A673 (cell line): ENCODE data around the gene TBPL1. TPM values are rescaled to one million over a fixed set of nuclear protein-coding genes. Genes with fewer than 3 reads are reported as not detected.
A peak's percentile ranks its signal among the peaks of the same experiment; 100 is the strongest.

Experiments
- BruUV-seq: library from RNA; stranded (reverse); fragments of 400-500 nt; replicated peaks from 2 replicates; lab custom pipeline; 2021; lab: Mats Ljungman, UMichigan
- CTCF ChIA-PET: fragments of 300-600 bp; sonication (Branson Sonifier 250); formaldehyde crosslinking; loops from one replicate; lab custom pipeline; 2022; ENCODE audit warnings: antibody characterized with exemption; lab: Charles Lee
- POLR2A ChIA-PET: fragments of 300-600 bp; sonication (Branson Sonifier 250); formaldehyde crosslinking; loops from one replicate; lab custom pipeline; 2022; ENCODE audit warnings: antibody characterized with exemption; ENCODE audit not compliant: low non-redundant PET; lab: Charles Lee
- DNase-seq: peaks from one replicate; pipeline ENCODE4 v3.0.0-alpha.2; 2015; ENCODE audit warnings: low spot score
- H3K27ac ChIP-seq: fragments of 200-600 bp; sonication (generic); 2 replicates; pipeline ENCODE4 v1.5.1; 2016; ENCODE audit warnings: mixed run types, low read depth, mild to moderate bottlenecking, mixed read lengths, antibody characterized with exemption, low read length; ENCODE audit not compliant: poor library complexity, severe bottlenecking
- H3K27me3 ChIP-seq: fragments of 200-600 bp; sonication (generic); replicated peaks from 2 replicates; pipeline ENCODE4 v1.6.1; 2017; ENCODE audit warnings: mixed run types, low read depth, mild to moderate bottlenecking, mixed read lengths, antibody characterized with exemption, low read length; ENCODE audit not compliant: insufficient read depth, poor library complexity
- H3K36me3 ChIP-seq: fragments of 200-600 bp; sonication (generic); 2 replicates; pipeline ENCODE4 v1.6.1; 2016; ENCODE audit warnings: mixed run types, mild to moderate bottlenecking, mixed read lengths, antibody characterized with exemption, low read length; ENCODE audit not compliant: insufficient read depth, poor library complexity, severe bottlenecking
- H3K4me1 ChIP-seq: fragments of 200-600 bp; sonication (generic); 2 replicates; pipeline ENCODE4 v1.6.1; 2017; ENCODE audit warnings: mixed run types, mild to moderate bottlenecking, mixed read lengths, antibody characterized with exemption, low read length; ENCODE audit not compliant: insufficient read depth, poor library complexity, severe bottlenecking
- H3K4me3 ChIP-seq: fragments of 200-600 bp; sonication (generic); 2 replicates; pipeline ENCODE4 v1.5.1; 2016; ENCODE audit warnings: low read depth, mixed run types, mild to moderate bottlenecking, mixed read lengths, low read length; ENCODE audit not compliant: poor library complexity, severe bottlenecking
- H3K9me3 ChIP-seq: fragments of 200-600 bp; sonication (generic); 2 replicates; pipeline ENCODE4 v1.6.1; 2016; ENCODE audit warnings: mixed run types, low read depth, mild to moderate bottlenecking, mixed read lengths, antibody characterized with exemption, low read length; ENCODE audit not compliant: poor library complexity, severe bottlenecking
- CTCF ChIP-seq: fragments of 300-800, 200-600 bp; sonication (generic); conservative IDR thresholded peaks from 2 replicates; pipeline ENCODE4 v1.5.1; 2017; ENCODE audit warnings: low read depth, mild to moderate bottlenecking, antibody characterized with exemption, low read length, moderate library complexity, mixed read lengths
- EZH2 ChIP-seq: fragments of 200-600 bp; sonication (generic); IDR thresholded peaks from 2 replicates; pipeline ENCODE4 v1.6.1; 2017; ENCODE audit warnings: borderline replicate concordance, low read depth, mild to moderate bottlenecking, mixed read lengths, antibody characterized with exemption, low read length; ENCODE audit not compliant: poor library complexity, severe bottlenecking
- intact Hi-C: fragments of 100-400 bp; cut with micrococcal nuclease; formaldehyde crosslinking; loops from one replicate; pipeline ENCODE4 v1.10.0; 2022; ENCODE audit not compliant: unreplicated experiment
- total RNA-seq: library from RNA; stranded (reverse); gene quantifications from 2 replicates; pipeline ENCODE4 v1.2.3, GENCODE V29; 2021

The TBPL1 gene
- total RNA-seq, 1 experiment from 2014 or later: 46.3 TPM

GRCh38 chr6:133980168-133980567, 27.1 kb downstream of the TBPL1 start:
- ChIA-PET CTCF (no interaction called here), POLR2A (no interaction called here)
- Histone ChIP-seq H3K4me3 (no peak overlapping the region), H3K36me3 (peaks cover 10% of the 10 kb centered on the region), H3K4me1 (no peaks in the 10 kb centered on the region), H3K27ac (no peak overlapping the region), H3K9me3 (no peaks in the 10 kb centered on the region), H3K27me3 (no peaks in the 10 kb centered on the region)
- TF ChIP-seq CTCF (no peak), EZH2 (no peak)
- DNase-seq: no peak
- no TSS peak for BruUV-seq
- intact Hi-C loops: no loop called here

- intact Hi-C loops: no loop called here
- Histone ChIP-seq H3K9me3 (no peaks in the 10 kb centered on the region), H3K27me3 (no peaks in the 10 kb centered on the region), H3K4me3 (no peak overlapping the region), H3K27ac (no peak overlapping the region), H3K36me3 (peaks cover 14% of the 10 kb centered on the region), H3K4me1 (no peaks in the 10 kb centered on the region)
- CTCF ChIA-PET: no interaction called here
- POLR2A ChIA-PET: no interaction called here
- BruUV-seq: no TSS peak
- TF ChIP-seq EZH2: no peak
- no peak for TF ChIP-seq CTCF
- peak; percentile 41 for DNase-seq
Observed at GRCh38 chr6:133983099-133983939, 30.3 kb downstream of the TBPL1 start.

GRCh38 chr6:133985970-133986369, 32.9 kb downstream of the TBPL1 start:
- DNase-seq: no peak
- TF ChIP-seq CTCF (no peak), EZH2 (no peak)
- Histone ChIP-seq H3K9me3 (no peaks in the 10 kb centered on the region), H3K27ac (no peak overlapping the region), H3K4me1 (peaks cover 2% of the 10 kb centered on the region), H3K4me3 (no peak overlapping the region), H3K36me3 (peaks cover 14% of the 10 kb centered on the region), H3K27me3 (no peaks in the 10 kb centered on the region)
- BruUV-seq: no TSS peak
- intact Hi-C loops: no loop called here
- CTCF ChIA-PET: no interaction called here
- POLR2A ChIA-PET: no interaction called here
